ENCODE measurements around the gene MTSS2.
"Not testable (repeated sequence)": the region's sequence is repeated elsewhere in the genome, so short reads cannot be mapped to it uniquely, and the experiment has no call there.

The MTSS2 gene

DNA sequence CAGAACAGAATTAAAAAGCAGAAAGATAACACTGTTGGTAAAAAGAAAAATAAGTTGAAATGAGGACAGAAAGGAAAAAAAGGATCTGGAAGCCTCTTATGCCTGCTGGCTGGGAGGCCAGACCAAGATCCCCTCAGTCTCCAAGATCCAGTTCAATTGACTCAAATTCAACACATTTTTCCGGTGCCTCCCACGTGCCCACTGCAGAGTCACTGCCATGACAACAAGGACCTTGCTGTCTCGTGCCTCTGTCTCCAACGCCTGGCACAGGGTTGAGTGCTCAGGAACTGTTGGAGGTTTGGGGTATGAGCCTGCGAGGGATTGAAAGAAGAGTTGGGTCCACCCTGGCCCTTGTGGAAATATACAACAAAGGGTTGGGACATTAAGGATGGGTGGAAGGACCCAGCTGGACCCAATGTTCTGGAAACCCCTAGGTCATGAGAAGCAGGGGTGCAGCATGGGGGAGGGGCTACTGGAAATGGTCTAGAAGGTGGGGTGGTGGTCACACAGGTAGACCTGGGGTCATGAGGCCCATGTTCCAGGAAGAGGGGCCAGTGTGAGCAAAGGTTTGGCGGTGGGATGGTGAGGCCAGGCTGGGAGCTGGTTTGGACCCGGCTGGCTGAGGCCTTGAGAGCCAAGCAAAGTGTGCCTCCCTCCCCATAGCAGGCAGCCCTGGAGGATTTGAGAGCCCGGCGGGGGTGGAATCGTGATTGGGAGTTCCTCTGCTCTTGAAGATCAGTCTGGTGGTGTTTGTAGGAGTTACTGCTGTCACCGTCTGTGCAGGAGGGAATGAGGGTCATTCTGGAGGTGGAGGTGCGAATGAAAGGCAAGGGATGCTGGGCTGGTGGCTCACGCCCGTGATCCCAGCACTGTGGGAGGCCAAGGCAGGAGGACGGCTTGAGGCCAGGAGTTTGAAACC, 38.2 kb downstream of the MTSS2 start:
- TF ChIP-seq Cebpa-rat (IDR thresholded peaks at IDR 0.05) = no peak
- Histone ChIP-seq H3K36me3 (no peaks in the 10 kb centered on the region), H3K4me1 (no peaks in the 10 kb centered on the region; the same call in 1 of the 2 replicates), H4K20me1 (no peaks in the 10 kb centered on the region), H3K4me3 (no peak overlapping the region), H3K27me3 (no peaks in the 10 kb centered on the region), H3K9ac (no peak overlapping the region), H3K4me2 (no peak overlapping the region), H3K27ac (no peak overlapping the region), H3K9me3 (no peaks in the 10 kb centered on the region)

DNA sequence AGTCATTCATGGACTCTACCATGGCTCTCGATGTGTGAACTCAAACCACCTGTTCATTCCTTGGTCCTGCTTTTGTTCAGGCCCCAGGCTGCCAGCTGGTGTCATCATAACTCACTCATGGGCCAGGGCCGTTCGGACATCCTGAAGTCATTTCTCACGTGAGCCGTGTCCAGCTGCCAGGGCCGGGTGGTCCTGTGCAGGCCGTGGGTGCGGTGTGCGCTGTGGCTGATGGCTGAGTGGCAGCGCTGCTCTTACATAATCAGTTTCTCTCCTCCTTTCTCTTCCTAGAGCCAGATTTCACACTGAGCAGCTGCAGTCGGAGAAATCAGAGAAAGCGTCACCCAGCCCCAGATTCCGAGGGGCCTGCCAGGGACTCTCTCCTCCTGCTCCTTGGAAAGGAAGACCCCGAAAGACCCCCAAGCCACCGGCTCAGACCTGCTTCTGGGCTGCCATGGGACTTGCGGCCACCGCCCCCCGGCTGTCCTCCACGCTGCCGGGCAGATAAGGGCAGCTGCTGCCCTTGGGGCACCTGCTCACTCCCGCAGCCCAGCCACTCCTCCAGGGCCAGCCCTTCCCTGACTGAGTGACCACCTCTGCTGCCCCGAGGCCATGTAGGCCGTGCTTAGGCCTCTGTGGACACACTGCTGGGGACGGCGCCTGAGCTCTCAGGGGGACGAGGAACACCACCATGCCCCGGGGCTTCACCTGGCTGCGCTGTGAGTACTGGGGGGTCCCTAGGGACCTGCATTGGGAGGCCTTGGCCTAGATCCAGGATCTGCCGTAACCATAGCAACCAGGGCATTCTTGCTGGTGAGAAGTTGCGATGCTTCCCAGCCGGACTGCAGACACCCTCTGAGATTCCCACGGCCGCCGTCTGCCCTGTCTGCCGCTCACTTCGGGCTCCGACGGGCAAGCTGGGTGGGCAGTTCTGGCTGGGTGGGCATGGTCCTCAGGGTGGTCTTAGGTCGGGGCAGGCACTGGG, 39.3 kb downstream of the MTSS2 start, which contains the start of gene IL34:
IL34 (plus strand) TSS at position 300 of the 982 bp plus-strand sequence; CDS start at position 689, 389 bp downstream.
- Histone ChIP-seq H3K4me3 (no peak within 1 kb of the TSS), H3K27ac (no peak within 1 kb of the TSS), H3K4me1 (no peaks in the 10 kb centered on the region; the same call in 1 of the 2 replicates), H3K27me3 (no peaks in the 10 kb centered on the region), H3K9me3 (no peaks in the 10 kb centered on the region), H3K36me3 (no peaks in the 10 kb centered on the region), H3K4me2 (no peak within 1 kb of the TSS), H4K20me1 (no peaks in the 10 kb centered on the region), H3K9ac (no peak within 1 kb of the TSS)
- no peak for TF ChIP-seq Cebpa-rat (IDR thresholded peaks at IDR 0.05)

DNA sequence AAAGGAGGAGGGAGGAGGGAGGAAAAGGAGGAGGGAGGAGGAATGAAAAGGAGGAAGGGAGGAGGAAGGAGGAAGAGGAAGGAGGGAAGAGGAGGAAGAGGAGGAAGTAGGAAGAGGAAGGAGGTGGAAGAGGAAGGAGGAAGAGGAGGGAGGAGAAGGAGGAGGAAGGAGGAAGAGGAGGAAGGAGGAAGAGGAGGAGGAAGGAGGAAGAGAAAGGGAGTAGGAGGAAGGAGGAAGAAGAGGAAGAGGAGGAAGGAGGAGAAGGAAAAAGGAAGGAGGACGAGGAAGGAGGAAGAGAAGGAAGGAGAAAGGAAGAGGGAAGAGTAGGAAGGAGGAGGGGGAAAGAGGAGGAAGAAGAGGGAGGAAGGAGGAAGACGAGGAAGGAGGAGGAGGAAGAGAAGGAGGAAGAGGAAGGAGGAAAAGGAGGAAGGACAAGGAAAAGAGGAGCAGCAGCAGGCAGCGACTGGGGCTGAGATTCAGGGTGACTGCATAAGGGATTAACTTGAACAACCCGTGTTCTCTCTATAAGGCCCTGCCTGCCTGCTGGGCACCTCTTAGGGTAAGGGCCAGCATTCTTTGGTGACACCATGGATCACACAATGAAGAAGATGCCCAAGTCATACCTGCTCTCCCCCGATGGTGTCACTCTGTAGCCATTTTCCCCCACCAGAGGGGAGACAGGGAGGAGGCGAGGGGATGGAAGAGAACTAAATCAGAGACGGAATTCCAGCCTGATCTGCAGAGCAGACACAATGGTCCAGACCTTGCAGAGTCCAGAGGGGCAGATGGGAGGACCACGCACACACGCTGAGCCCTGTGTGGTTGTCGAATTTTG, 40.9 kb downstream of the MTSS2 start:
- H3K27me3 ChIP-seq = no peaks in the 10 kb centered on the region
- no peaks in the 10 kb centered on the region for H3K36me3 ChIP-seq
- H3K4me2 ChIP-seq = no peak overlapping the region
- H4K20me1 ChIP-seq = no peaks in the 10 kb centered on the region
- no peak overlapping the region for H3K4me3 ChIP-seq
- H3K4me1 ChIP-seq = no peaks in the 10 kb centered on the region; the same call in 1 of the 2 replicates
- H3K9me3 ChIP-seq = no peaks in the 10 kb centered on the region
- H3K27ac ChIP-seq = no peak overlapping the region
- no peak overlapping the region for H3K9ac ChIP-seq
- no peak for TF ChIP-seq Cebpa-rat (IDR thresholded peaks at IDR 0.05)

DNA sequence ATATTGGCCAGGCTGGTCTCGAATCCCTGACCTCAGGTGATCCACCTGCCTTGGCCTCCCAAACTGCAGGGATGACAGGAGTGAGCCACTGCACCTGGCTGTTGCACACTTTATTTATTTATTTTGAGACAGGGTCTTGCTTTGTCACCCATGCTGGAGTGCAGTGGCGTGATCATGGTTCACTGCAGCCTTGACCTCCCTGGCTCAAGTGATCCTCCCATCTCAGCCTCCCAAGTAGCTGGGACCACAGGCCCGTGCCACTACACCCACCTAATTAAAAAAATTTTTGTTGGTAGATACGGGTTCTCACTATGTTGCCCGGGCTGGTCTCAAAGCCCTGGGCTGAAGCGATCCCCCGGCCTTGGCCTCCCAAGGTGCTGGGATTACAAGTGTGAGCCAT, 42.6 kb downstream of the MTSS2 start:
- not testable (repeated sequence) for H3K9me3 ChIP-seq, H3K36me3 ChIP-seq, H3K4me1 ChIP-seq, H3K4me2 ChIP-seq, H4K20me1 ChIP-seq, H3K4me3 ChIP-seq, H3K27ac ChIP-seq, H3K27me3 ChIP-seq, H3K9ac ChIP-seq

DNA sequence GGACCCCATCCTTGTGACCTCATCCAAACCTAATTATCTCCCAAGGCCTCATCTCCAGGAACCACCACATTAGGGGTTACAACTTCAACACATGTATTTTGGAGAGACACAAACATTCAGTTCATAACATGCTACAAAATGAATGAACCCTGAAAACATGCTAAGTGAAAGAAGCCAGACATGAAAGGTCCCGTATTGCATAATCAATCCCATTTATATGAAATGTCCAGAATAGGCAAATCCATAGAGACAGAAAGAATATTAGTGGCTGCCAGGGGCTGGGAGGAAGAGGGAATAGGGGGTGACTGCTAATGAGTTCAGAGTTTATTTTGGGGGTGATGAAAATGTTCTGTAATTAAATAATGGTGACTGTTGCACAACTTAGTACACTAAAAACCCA, 43.2 kb downstream of the MTSS2 start:
- Histone ChIP-seq H3K4me1 (no peaks in the 10 kb centered on the region; the same call in 1 of the 2 replicates), H4K20me1 (no peaks in the 10 kb centered on the region), H3K9ac (no peak overlapping the region), H3K36me3 (no peaks in the 10 kb centered on the region), H3K27me3 (no peaks in the 10 kb centered on the region), H3K27ac (no peak overlapping the region), H3K4me2 (no peak overlapping the region), H3K4me3 (no peak overlapping the region), H3K9me3 (no peaks in the 10 kb centered on the region)
- no peak for TF ChIP-seq Cebpa-rat (IDR thresholded peaks at IDR 0.05)

DNA sequence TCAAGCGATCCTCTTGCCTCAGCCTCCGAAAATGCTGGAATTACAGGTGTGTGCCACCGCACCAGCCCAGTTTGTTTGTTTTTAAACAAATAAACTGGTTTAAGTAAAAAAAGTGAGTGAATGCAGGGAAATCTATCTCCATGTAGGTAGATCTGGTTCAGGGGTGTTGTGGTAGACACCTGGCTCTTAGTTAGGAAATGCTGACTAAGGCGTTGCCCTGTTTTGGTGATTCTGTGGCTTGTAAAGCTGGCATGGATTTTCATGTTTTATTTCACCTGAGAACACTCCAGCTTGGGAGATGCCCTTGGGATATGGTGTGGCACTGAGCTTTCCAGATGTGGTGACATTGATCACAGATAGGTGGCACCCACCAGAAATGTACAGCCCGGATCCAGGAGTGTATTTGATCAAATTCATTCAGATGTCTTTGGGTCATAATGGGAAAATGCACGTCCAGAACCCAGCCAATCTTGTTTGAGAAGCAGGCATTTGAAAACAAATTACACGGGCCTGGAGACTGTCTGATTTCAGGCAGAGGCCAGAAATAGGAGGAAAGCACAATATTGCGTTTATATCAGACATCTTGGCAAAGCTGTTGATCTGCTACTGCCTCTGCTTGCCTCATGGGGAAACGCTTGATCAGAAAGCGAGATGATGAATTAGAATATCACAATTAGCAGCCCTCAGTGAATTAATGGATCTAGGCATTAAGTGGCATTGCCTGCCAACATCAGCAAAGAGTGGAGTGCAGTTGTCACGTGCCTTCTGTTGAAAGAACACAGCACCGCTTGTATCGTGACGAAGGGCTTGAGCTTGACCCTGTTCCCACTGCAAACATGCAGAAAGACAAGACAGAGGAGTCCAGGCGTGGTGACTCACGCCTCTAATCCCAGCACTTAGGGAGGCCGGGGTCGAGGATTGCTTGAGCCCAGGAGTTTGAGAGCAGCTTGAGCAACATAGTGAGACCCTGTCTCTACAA, 46.8 kb downstream of the MTSS2 start:
- H3K27ac ChIP-seq = no peak overlapping the region
- H3K4me2 ChIP-seq = no peak overlapping the region
- no peaks in the 10 kb centered on the region for H4K20me1 ChIP-seq
- H3K9ac ChIP-seq = no peak overlapping the region
- no peak overlapping the region for H3K4me3 ChIP-seq
- TF ChIP-seq Cebpa-rat (IDR thresholded peaks at IDR 0.05) = no peak
- no peaks in the 10 kb centered on the region for H3K27me3 ChIP-seq
- H3K4me1 ChIP-seq = no peaks in the 10 kb centered on the region
- H3K9me3 ChIP-seq = no peaks in the 10 kb centered on the region
- no peaks in the 10 kb centered on the region for H3K36me3 ChIP-seq
